Fibroblast of skin of abdomen (primary cell): ENCODE results near the gene MEI1.

ENCODE experiments used
- DNase-seq: peaks from one replicate; pipeline ENCODE4 v3.0.0-alpha.2; 2013

Gene MEI1

DNA sequence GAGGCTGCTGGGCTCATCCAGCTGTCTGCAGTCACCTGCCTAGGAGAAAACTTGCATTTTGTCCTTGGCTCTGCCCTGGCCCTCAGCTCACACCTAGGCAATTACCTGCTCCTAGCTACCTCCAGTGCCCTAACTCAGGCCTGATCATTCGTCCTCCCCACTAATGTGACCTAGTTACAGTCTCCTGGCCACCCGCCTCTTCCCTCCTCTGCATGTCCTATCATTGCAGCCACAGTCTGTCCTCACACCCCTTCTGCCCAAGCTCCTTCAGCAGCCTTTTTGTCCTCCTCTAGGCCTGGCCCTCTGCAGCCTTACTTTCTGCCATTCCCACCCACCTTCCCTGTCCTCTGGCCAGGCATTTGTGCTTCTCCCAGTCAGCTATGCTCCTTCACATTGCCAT is 83.4 kb downstream of the MEI1 start:
- DNase-seq, result no peak

DNA sequence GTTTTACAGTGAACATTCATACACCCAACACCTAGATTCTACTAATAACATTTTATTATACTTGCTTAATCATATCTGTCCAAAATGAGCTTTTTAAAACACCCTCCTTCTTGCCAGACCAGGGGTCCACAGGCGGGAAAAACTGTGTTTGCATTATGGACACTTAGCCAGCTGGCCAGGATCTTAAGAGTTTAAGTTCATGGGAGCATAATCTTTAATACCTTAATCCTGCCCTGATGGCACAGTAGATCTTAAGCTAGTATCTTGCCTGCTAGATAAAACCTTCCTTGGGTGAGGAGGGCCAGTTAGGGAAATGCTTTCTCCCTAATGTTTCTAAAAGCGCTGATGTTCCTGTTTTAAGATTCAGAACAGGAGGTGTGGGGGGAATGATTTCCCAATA is 88.0 kb downstream of the MEI1 start:
- DNase-seq, result no peak

DNA sequence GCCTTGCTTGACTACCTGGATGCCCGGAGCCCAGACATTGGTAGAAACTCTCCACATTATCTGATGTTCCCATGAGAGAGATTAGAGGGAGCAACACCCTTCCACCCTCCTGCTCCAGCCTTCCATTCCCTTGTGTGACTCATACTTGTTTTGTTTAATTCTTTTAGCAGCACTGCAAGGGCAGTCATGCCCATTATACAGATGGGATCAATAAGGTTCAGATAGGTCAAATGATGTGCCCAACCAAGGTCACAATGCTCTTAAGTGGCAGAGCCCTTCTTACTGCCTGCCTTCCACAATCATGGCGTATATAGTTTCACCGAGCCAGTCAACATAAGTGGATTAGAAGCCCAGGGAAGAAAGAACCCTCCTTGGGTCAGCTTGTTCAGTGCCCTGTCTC is 94.6 kb downstream of the MEI1 start:
- no peak for DNase-seq

DNA sequence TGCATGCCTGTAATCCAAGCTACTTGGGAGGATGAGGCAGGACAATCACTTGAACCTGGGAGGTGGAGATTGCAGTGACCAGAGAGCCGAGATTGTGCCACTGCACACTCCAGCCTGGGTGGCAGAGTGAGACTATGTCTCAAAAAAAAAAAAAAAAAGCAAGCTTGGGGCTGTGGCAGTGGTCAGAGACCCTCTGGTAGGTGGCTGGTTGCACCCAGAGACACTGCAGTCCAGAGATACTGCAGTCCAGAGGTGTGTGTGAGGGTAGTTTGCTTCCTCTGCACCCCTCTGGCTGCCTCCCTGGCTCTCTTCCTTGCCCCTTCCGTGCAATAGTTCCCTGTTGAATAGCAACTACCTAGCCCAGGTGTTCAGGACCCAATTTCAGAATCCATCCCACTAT is 99.4 kb downstream of the MEI1 start:
- no peak for DNase-seq

DNA sequence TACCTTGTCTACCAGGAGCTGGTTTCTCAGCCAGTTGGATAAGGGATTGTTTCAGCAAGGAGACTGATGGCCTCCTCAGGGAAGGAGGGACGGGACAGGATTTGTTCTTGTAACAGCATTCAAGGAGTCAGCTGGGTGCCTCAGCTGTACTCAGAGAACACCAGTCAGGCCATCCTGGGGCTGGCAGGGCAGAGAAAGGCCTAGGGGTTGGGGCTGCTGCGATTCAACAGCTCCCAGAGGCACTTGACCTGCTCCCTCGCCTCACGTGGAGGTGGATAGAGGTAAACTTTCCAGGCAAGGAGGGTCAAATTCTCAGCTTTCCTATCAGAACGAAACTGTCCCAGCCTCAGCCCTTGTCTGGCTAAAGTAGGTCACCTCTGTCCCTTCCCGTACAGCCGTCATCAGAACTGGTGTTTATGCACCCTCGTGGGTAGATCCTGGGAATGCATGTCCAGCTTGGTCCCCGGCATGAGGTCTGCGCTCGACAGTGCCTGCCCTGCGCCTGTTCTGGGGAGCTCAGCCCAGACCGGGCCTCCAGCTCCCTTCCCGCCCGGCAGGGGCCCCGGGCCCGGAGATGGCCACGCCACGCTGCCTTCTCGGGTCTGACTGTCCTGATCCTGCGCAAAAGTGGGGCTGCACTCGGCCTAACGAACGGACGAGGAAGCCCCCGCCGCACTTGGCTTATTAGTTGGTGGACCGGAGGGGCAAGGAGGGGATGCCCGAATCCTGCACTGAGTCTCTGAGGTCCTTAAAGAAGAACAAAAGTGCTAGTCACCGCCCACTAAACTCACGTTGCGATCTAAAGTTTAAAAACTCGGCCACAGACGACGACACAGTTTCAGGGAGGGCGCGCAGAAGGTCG is 100.4 kb downstream of the MEI1 start:
- peak; percentile 14 for DNase-seq

DNA sequence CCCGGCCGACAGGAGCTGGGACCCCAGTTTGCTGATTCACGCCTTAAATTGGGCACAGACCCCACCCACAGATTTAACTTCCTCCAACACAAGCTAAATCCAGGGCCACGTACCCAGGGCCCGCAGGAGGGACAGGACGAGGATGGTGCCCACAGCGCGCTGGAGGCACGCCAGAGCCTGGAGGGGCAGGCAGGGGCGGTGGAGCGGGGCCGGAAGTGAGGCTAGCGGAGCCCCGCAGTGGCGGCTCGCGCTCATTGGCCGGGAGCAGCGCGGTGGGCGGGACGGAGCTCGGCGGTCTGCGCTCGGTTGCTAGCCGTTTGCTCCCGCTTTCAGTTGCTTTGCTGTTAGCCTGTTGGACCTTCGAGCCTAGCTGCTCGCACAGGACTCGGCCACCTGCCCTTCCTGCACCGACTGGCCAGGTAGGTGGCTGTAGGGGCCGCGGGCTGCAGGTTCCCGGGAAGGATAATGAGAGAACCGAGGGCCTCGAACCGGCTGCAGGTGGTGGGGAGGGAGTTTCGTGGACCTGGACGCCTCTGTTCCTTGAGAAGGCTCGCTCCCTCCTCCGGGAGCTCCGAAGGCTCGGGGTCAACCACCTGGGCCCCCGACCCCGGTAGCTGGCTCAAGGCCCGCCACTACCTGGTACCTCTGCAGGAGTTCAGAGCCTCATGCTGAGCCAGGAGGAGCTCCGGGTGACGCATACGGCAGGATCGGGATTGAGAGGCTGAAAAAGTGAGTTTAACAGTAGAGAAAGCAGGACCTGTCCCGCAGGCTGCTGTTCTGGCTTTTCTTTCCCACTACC is 101.2 kb downstream of the MEI1 start, which contains the start of gene CCDC134:
Gene CCDC134, plus strand, starts transcription at position 332 of the 799 bp plus-strand sequence. CDS start 8,212 bp downstream, outside the sequence.
- peak; percentile 86 for DNase-seq

DNA sequence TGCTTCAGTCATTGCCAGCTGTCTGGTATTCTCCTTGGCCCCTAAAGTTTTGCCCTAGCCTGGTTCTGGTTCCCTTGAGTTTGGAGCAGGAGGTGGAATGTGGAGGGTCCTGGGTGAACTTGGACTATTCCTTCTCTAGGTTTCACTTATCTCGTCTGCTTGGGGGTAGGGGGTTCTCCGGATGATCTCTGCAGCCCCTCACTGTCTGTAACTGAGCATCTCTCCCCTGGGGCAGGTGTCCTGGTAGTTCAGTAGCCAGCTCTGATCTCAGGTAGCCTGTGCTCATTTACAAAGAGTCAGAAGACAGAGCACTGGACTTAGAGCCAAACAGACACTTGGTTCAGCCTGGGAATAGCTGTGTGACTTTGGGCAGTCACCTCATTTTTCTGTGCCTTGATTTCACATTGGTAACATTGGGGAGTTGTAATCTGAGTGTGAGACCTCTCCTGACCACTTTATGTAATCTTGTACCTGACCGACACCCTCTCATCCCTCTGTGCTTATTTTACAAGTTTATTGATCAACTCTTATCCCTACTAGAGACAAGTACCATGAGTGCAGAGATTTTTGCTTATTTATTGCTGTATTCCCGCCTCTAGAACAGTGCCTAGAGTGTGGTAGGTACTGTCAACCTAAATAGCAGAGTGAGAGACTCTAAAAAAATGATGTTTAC is 102.0 kb downstream of the MEI1 start:
- no peak for DNase-seq

DNA sequence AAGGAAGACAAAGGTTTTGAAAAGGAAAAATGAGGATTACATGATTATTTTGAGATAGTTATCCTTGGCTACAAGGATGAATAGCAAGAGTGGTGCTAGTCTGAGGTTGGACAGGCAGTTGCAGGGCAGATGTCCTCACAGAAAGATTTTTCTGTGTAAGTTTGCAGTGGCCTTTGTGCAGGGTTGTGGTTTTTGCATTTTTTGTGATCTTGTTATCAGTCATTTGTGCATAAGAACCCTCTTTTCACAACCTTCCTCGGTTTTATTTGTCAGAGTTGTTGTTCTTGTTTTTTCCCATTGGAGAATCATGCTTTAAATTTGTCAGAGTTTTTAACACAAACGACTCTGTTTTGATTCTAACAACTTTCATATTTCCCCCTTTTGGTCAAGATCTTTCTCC is 102.6 kb downstream of the MEI1 start:
- DNase-seq, result no peak

DNA sequence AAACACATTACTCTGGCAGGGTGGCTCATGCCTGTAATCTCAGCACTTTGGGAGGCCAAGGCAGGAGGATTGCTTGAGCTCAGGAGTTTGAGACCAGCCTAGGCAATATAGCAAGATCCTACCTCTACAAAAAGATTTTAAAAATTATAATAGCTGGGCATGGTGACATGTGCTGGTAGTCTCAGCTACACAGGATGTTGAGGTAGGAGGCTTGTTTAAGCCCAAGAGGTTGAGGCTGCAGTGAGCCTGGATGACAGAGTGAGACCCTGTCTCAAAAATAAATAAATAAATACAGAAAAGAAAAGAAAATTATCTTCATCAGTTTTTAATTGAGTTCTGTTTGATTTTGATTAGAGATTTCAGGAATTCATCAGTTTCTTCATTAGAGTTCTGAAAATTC is 106.3 kb downstream of the MEI1 start:
- DNase-seq, result no peak

DNA sequence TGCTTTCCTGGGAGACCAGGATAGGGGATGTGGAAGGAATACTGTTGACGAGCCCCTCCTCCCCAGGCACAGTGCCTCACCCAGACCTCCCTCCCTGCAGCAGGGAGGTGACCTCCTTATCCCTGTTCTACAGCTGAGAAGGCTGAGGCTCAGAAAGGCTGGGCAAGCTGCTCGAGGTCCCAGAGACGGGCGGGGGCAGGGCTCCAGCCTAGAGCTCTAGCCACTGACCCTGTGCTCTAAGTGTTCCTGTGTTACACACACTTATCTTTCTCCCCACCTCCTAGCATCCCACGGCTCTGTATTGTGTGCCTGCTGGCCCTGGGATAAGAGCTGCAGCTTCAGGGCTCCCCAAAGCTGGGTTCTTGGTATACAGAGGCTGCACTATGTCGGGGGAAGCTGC is 109.1 kb downstream of the MEI1 start:
- no peak for DNase-seq

DNA sequence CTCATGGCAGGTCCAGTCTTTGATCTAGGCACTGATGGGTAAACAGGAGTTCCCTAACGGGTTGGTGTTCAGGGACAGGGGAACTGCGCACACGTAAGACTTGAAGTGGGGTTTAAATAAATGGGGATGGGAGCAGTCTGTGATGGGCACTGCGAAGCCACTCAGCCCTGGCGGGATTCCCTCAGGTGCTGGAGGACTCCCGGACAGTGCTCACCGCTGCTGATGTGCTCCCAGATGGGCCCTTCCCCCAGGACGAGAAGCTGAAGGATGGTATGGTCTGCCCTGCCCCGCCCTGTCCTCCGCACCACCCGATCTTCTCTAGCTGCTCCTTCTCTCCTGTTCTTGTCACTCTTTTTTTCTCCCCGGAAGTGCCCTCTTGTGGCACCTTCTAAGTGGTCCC is 110.7 kb downstream of the MEI1 start:
- DNase-seq, result no peak

DNA sequence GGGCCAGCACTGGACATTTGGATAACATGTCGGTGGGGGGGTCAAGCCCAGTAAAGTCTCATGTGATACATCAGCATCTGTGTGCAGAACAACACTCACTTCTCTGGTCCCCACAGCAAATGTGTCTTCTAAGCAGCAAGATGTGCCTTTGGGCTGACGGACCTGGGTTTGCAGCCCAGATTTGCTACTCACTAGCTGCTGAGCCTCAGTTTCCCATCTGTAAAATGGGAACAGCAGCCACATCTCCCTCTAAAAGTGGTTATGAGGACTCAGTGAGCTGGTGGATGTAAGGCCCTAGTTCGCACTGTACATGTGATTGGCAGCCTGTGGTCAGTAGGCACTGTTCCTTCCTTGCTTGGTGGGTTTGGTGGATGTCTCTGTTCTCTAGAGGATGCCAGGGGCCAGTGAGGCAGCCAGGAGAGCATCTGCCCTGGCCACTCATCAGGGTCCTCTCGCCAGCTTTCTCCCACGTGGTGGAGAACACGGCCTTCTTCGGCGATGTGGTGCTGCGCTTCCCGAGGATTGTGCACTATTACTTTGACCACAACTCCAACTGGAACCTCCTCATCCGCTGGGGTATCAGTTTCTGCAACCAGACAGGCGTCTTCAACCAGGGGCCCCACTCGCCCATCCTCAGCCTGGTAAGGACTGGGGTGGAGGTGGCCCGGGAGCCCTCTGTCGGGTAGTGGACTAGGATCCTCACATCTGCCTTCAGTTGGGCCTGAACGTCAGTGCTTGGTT is 113.7 kb downstream of the MEI1 start:
- no peak for DNase-seq

DNA sequence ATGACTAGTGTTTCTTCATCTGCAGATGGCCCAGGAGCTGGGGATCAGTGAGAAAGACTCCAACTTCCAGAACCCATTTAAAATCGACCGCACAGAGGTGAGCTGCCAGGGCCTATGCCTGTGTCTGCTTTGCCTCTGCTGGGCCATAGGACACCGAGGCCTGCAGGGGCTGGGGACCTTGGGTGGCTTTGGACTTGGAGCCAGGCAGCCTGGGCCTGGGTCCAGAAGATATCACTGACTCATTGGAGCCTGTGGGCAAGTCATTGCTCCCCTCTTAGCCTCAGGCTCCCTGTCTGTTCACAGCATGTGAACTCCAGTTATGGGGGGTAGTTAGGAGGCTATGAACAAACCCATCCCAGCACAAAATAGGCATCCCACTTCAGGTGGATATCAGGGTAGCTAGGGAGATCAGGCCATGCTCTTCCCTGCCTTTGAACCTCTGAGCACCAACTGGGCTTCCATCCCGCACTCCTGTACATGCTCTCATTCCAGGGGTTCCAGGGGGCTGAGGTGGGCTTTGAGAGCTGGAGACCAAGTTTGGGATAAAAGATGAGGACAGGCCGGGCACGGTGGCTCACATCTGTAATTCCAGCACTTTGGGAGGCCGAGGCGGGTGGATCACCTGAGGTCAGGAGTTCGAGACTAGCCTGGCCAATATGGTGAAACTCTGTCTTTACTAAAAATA is 114.6 kb downstream of the MEI1 start:
- no peak for DNase-seq

DNA sequence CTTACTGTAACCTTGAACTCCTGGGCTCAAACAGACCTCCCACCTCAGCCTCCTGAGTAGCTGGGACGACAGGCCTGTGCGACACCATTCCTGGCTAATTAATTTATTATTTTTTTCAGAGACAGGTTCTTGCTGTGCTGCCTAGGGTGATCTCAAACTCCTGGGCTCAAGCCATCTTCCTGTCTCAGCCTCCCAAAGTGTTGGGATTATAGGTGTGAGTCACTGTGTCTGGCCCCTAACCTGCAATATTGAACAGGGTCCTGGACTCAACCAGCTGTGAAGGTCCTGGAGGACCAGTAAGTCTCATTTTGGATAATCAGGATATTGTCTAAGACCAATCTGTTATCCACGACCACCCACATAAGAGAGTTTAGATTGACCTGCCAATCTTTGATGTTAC is 116.4 kb downstream of the MEI1 start:
- DNase-seq, result no peak

DNA sequence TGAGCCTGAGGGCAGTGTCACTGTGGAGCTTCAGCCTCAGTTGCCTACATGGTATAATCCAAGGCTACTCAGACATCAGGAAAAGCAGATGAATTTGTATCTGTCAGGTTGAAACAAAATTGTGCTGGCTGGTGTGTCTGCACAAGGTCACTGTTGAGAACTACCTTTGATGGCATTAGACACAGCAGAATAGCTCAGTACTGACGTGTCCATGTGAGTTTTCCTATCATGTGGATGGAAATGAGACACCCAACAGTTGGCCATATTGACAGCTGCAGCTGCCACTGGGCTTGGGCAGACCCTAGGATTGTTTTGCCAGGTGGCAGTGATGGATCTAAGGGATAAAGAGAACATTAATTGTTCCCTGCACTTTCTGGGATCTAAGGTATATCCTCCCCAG is 116.9 kb downstream of the MEI1 start:
- no peak for DNase-seq

DNA sequence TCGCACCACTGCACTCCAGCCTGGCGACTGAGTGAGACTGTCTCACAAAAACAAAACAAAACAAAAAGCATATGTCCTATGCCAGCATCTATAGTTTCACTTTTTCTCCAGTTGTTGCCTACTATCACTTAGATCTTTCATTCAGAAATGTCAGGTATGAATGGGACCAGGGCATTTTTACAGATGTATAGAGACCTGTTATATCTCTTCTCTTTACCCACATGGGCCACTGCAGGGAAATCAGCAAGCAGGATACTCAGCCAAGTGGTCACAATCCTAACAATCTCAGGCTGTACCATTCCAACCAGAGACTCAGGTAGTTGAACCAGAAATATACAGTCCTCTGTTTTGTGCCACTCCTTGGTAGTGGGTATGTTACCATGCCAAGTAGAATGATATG is 117.6 kb downstream of the MEI1 start:
- DNase-seq, result no peak

DNA sequence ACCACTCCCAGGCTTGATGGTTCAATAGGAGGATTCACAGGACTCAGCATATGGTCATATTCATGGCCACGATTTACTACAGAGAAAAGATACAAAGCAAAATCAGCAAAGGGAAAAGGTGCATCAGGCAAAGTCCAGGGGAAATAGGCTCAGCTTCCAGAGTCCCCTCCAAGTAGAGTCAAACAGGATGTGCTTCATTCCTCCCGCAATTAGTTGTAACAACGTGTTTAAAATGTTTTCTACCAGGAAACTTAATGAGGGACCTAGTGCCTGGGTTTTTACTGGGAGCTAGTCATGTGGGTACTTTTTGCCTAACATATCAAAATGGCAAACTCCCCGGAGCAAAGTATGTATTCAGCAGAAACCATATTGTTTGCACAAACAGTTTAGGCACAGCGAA is 118.7 kb downstream of the MEI1 start:
- DNase-seq, result no peak

DNA sequence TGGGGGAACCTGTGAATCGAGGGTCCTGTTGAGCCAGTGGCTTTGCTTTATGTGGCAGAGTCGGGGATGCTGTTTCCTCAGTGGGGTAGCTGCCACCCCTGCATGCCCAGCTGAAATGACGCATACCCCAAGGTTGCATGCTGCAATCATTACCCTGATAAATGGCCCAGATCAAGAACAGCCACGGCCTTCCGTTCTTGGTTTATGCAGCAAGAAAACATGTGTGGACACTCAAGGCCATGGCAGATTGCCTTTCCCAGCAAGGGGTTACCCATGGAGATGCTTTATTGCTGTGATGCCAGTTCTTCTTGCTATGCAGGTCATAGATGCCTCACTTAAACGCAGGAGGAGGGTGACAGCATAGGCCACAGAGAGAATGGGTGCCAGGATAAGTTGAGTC is 119.3 kb downstream of the MEI1 start:
- no peak for DNase-seq

DNA sequence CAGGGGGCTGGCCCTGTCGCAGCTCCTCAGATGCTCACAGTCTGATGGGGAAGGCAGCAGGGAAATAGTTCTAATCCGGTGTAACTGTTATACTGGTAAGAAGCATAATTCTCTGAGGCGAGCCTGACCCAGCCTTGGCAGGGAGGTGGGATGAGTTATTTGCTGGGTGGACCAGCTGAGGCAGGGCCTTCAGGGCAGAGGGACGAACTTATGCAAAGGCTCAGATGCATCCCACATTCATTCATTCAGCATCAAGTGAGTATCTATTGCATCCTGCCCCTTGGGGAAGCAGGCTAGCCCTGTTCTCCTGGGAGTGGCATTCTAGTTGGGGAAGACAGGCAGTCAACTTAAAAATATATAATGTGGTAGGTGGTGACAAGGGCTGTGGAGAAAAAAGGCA is 120.0 kb downstream of the MEI1 start:
- no peak for DNase-seq

DNA sequence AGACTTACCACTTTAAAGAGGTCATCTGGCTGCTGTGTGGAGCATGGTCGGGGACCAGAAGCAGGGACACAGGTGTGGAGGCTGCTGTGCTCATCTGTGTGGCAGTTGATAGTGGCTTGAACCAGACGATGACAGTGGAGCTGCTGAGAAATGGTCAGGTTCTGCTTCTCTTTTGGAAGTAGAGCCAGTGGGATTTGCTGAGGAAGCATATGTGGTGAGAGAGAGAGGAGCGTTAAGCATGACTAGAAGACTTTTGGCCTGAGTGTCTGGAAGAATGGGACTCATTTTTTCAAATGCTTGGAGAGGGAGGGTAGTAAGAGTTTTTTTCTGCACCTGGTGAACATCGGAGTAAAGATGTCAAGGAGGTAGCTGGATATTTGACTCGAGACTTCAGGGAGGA is 121.1 kb downstream of the MEI1 start:
- no peak for DNase-seq

DNA sequence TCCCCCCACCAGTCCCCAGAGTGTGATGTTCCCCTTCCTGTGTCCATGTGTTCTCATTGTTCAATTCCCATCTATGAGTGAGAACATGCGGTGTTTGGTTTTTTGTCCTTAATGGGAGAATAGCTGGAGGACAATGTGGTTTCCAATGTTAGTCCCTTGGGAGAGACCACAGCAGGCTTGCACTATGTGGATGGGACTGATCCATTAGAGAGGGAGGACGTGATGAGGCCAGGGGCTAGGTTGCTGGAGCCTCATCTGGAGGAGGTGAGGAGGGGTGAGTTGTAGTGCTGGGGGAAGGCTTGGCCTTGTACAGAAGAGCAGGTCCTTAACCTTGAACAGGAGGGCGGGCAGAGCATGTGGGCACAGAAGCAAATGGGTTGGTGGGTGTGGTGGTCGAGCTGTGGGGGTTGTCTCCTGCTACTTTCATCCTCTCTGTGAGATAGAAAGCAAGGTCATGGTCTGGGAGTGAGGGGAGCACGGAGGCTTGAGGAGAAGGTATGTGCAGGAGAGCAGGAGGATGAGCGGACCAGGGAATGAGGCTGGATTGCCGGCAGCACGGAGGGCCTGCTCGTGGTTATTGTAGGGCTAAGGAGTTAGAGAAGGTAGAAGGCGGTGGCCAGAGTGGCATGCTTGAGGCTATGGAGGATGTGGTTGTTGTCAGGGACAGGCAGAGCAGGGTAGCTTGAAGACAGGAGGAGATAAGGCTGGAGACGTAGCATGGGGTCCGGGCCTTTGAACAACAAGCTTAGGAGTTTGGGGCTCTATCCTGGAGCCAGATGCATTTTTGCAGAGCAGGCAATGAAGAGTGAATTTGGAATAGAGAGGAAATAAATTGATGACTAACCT is 122.4 kb downstream of the MEI1 start:
- DNase-seq, result no peak
